Right renal pelvis (tissue), 4 donors: ENCODE data around the gene WASF1. TPM values are rescaled to one million over a fixed set of nuclear protein-coding genes. Genes with fewer than 3 reads are reported as not detected.

Experiments used
- polyA plus RNA-seq, 4 donors: library from polyadenylated mRNA; unstranded; fragments of 120-200 nt; gene quantifications; one replicate each; pipeline ENCODE4 v1.2.1, GENCODE V29; 2013; ENCODE audit not compliant: insufficient read length in 4 of 4

The WASF1 gene
- polyA plus RNA-seq, 4 donors = 47.1 to 63.6 (median 56.3) TPM

Other genes starting within 250 kb of the WASF1 start
- gene GPR6, start 201.4 kb downstream of the WASF1 start, polyA plus RNA-seq = not detected
- 10 to 100 TPM; 28.3 to 37.0 (median 33.0) TPM for gene CDC40, start 757 bp upstream of the WASF1 start, polyA plus RNA-seq
- gene METTL24, start 178.7 kb upstream of the WASF1 start, polyA plus RNA-seq = 10 to 100 TPM; 11.9 to 17.3 (median 14.0) TPM
- 1 to 10 TPM in 1 of 4 donors, under 1 TPM in 3; 0.43 to 1.2 (median 0.79) TPM for gene DDO, start 235.9 kb upstream of the WASF1 start, polyA plus RNA-seq